NCI-H1048 (cell line): ENCODE results near the gene ARL15.
"Not testable (repeated sequence)": the region's sequence is repeated elsewhere in the genome, so short reads cannot be mapped to it uniquely, and the experiment has no call there.

Experiments used
- DNase-seq: peaks from one replicate; lab custom pipeline; 2025; lab: John Stamatoyannopoulos, UW

The ARL15 gene

DNA sequence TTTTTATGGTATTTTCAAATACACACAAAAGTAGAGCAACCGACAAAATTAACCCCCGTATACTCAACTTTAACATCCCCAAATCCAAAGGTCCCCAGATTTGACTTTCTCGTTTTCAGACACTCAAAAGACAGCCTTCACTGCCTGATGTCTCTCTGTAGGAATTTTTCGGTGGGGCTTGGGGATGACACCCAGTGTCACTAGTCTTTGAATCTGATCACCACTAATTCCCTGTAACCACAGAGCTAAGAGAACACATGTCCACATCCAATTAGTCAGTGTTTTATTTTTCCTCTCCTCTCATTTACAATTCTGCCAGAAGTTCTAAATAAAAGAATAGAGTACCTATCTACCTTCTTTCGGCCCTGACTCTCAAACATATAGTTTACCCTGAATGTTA is 324.6 kb downstream of the ARL15 start:
- DNase-seq = no peak

DNA sequence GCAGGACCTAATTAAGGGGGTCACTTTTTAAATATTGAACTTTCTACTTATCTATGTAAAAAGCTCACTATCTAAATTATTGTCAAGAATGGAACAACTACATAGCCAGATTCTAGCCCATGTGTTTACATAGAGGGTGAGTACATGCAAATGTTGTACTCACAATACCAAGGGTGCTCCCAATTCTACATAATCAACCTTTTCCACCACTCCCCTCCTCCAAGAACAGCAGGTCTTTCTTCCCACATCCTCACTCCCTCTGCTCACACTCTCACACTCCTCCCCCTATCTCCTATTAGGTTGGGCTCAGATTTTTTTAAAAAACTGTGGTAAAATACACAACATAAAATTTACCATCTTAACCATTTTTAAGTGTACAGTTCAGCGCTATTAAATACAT is 325.4 kb downstream of the ARL15 start:
- no peak for DNase-seq

DNA sequence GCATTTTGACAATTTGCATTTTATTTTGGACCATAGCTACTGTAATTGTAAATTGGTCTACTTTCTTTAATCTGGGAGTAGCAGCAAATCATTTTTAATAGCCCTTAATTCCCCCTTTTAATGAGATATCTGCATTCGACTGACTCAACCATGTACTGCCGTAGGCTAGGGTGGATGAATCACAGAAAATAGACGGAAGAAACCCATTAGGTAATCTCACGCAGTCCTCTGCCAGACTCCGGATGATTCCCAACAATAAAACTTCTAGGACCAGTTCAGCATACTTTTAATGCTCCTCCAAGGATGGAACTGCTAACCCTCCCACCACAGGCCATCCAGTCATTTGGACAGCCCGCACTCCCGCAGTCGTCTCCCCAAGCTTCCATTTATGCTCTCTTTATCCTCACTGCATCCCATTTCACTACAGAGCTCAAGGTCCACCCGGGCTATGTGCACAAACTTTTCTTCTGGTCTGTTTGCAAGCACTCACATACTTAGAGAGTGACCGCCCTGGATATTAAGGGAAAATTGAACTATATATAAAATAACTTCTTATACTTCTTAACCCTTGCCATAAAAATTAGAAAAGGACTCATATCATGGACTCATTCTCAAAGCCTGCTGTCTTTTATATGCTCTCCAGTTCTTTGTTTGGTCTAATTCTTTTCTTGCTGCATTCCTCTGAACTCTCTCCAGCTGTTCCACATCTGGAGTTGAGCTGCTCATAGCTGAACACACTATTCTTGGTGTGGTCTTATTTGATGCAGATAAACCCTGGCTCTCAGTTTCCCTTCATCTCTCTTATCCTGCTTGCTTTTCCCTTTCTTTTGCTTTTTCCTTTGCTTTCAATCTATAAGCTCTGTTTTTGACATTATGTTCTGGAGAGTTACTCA is 326.6 kb downstream of the ARL15 start:
- no peak for DNase-seq

DNA sequence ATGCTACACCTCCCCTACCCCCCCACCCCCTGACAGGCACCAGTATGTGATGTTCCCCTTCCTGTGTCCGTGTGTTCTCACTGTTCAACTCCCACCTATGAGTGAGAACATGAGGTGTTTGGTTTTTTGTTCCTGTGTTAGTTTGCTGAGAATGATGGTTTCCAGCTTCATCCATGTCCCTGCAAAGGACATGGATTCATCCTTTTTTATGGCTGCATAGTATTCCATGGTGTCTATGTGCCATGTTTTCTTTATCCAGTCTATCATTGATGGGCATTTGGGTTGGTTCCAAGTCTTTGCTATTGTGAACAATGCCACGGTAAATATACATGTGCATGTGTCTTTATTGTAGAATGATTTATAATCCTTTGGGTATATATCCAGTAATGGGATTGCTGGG is 328.1 kb downstream of the ARL15 start:
- DNase-seq = not testable (repeated sequence)

GRCh38 chr5:53980061-53980460 is 330.3 kb downstream of the ARL15 start:
- DNase-seq = no peak

- DNase-seq = no peak
These were observed 336.4 kb downstream of the ARL15 start for GRCh38 chr5:53974021-53974420.

DNA sequence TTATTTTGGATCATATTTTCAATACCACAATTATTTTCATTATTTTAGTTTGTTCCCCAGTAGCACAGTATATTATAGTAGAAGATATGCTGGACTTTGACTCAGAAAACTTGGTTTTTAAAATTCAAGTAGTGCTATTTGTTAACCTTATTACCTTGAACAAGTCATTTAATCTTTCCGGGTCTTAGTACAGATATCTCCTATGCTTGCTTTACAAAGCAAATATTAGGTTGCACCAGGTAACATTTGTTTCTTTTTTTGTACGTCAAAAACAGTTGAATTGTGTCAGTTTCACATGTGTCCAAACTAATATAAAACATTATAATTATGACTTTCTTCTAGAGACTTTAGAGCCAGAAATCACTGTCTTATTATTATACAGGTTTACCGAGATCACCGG is 338.1 kb downstream of the ARL15 start:
- no peak for DNase-seq

GRCh38 chr5:53971551-53971950 is 338.8 kb downstream of the ARL15 start:
- DNase-seq = no peak

- no peak for DNase-seq
These were observed 339.2 kb downstream of the ARL15 start for GRCh38 chr5:53971131-53971530.

- DNase-seq = no peak
These were observed 339.9 kb downstream of the ARL15 start for GRCh38 chr5:53970475-53970874.

DNA sequence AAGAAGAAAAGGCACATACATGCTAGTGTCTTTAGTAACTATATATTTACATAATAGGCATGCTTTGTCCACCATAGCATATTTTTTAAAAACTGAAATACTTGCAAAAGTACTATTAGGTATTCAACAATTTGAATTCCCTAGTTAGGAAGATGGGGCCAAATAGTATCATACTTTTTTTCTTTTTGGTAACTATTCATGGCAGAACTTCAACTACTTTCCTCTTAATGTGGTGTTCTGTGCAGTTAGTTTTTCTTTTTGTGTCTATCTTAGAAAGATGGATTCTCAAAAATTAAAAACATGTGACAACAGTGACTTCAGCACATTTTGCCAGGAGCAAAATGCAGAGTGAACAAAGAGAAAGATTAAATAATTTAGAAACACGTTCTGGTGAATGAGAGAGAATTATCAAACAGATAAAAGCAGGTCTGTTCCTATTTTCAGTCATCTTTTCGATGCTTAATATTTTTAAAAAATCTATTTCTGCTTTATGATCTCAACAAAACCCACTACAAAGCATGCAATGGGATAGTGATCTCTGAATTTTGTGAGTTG is 341.1 kb downstream of the ARL15 start:
- DNase-seq = no peak

DNA sequence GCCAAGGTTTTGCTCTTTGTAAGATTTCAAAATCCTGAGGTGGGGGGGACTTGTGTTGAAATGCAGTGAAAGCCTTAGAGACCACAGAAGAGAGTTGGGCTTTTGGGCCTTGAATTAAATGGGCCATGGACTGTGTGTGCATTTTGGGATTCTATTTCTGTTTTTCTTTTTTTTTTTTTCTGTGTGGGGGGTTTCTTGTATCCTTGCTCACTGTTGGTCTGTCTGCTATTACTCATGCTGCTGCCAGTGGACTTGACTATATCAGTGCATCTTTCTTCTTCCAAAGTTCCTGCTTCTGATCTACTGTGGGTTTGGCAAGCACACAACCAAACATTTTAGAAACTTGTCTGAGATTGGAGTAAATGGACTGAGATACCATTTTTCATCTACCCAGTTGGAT is 344.9 kb downstream of the ARL15 start:
- no peak for DNase-seq

GRCh38 chr5:53963958-53964357 is 346.4 kb downstream of the ARL15 start:
- no peak for DNase-seq

DNA sequence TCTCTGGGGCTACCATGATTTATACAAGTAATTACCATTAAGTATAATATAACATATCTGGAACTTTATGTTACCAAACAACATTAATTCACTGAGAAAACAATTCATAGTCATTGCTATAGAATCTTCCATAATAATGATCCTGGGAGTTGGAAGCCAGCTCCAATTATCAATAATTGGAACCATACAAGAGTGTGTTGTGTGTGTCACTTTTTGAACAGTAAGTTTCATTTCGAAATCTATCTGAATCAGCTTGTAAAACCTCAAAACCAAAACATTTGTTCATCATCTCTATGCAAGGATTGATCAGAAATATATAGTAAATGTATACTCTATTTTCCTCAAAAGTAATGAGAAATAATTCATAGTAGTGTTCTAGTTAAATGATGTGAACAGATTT is 348.1 kb downstream of the ARL15 start:
- no peak for DNase-seq

GRCh38 chr5:53956632-53957031 is 353.7 kb downstream of the ARL15 start:
- no peak for DNase-seq

DNA sequence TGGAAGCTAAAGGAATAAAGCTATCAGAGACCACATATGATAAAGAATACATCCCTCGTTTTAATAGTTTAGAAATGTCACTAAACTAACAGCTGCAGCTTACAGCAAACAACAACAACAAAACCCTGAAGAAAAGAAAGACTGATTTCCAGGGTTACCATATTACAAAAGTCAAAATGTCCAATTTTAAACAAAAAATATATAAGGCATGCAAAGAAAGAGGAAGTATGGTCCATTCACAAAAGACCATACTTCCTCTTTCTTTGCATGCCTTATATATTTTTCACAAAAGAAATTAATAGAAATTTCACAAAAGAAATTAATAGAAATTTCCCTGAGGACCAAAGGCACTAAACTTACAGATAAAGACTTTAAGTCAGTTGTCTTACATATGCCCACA is 354.2 kb downstream of the ARL15 start:
- no peak for DNase-seq

GRCh38 chr5:53950621-53951020 is 359.8 kb downstream of the ARL15 start:
- DNase-seq = no peak

DNA sequence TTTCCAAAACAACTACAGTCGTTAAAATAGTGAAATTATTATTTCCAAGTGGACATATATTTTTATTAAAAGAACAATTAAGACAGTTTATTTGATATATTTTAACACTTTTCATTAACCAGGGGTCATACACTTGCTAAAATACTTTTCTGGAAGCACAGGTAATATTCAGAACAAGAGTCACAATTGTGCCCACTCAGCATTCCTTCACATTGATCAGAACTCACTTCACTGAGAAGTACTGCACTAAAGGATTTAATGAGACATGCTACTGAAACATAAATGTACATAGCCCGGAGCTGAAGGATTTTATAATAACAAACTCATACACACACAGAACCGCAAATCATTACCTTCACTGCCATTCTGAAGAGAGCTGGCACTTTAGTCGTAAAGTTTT is 361.8 kb downstream of the ARL15 start:
- DNase-seq = no peak

GRCh38 chr5:53946405-53947100 is 363.8 kb downstream of the ARL15 start:
- no peak for DNase-seq

DNA sequence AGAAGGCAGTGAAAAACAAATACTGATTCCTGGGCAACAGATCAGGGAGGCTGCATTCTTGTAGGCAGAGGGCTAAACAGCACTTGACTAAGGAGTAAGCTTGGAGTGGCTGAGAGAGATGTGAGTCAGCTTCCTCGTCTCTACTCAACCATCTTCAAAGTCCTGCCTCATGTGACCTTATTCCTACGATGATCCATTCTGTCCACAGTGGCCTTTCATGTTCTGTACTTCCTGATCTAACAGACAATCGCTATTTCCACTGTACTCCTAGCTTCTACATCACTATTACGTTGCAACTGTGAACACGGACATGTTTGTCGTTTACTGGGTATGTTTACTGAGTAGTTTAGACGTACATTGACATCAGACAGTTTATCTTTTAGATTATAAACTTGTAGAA is 365.4 kb downstream of the ARL15 start:
- no peak for DNase-seq

- DNase-seq = no peak
These were observed 366.4 kb downstream of the ARL15 start for GRCh38 chr5:53943938-53944337.

- no peak for DNase-seq
These were observed 367.6 kb downstream of the ARL15 start for GRCh38 chr5:53942724-53943123.

- DNase-seq = no peak
These were observed 369.5 kb downstream of the ARL15 start for GRCh38 chr5:53940921-53941320.
